ENCODE data around the gene RTP2. TPM values are rescaled to one million over a fixed set of nuclear protein-coding genes. Genes with fewer than 3 reads are reported as not detected.

Gene RTP2
- total and polyA plus RNA-seq, 8 donors = not detected

GRCh38 chr3:187737368-187738070 is 35.2 kb upstream of the RTP2 start:
- intact Hi-C loops (cut with DNase I) = no loop called here
- TF ChIP-seq, protein P1, sequence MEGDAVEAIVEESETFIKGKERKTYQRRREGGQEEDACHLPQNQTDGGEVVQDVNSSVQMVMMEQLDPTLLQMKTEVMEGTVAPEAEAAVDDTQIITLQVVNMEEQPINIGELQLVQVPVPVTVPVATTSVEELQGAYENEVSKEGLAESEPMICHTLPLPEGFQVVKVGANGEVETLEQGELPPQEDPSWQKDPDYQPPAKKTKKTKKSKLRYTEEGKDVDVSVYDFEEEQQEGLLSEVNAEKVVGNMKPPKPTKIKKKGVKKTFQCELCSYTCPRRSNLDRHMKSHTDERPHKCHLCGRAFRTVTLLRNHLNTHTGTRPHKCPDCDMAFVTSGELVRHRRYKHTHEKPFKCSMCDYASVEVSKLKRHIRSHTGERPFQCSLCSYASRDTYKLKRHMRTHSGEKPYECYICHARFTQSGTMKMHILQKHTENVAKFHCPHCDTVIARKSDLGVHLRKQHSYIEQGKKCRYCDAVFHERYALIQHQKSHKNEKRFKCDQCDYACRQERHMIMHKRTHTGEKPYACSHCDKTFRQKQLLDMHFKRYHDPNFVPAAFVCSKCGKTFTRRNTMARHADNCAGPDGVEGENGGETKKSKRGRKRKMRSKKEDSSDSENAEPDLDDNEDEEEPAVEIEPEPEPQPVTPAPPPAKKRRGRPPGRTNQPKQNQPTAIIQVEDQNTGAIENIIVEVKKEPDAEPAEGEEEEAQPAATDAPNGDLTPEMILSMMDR (IDR thresholded peaks at IDR 0.05) = peak in 1 of 2 donors; percentile 33

GRCh38 chr3:187737006-187737367 is 34.6 kb upstream of the RTP2 start:
- ATAC-seq (no peak), DNase-seq (no peak)
- Histone ChIP-seq H3K27me3 (no peaks in the 10 kb centered on the region), H3K27ac (peak overlapping the region; percentile 99), H3K36me3 (peaks cover 0 to 40% of the 10 kb centered on the region in 2 donors), H3K4me1 (peaks cover 27 to 59% of the 10 kb centered on the region in 2 donors), H3K4me3 (peak overlapping the region; percentile 44 to 57), H3K9me3 (no peaks in the 10 kb centered on the region)
- intact Hi-C loops (cut with DNase I) = no loop called here
- TF ChIP-seq, protein P1 (IDR thresholded peaks at IDR 0.05) = no peak

More at GRCh38 chr3:187737368-187738070, 35.2 kb upstream of the RTP2 start:
- Histone ChIP-seq H3K4me3 (peak overlapping the region; percentile 44 to 57), H3K36me3 (peaks cover 0 to 34% of the 10 kb centered on the region in 2 donors), H3K4me1 (peaks cover 27 to 64% of the 10 kb centered on the region in 2 donors), H3K27ac (peak overlapping the region; percentile 99), H3K9me3 (no peaks in the 10 kb centered on the region), H3K27me3 (no peaks in the 10 kb centered on the region)
- DNase-seq (peak; percentile 54 to 96 (median 78)), ATAC-seq (peak; percentile 35)

DNA sequence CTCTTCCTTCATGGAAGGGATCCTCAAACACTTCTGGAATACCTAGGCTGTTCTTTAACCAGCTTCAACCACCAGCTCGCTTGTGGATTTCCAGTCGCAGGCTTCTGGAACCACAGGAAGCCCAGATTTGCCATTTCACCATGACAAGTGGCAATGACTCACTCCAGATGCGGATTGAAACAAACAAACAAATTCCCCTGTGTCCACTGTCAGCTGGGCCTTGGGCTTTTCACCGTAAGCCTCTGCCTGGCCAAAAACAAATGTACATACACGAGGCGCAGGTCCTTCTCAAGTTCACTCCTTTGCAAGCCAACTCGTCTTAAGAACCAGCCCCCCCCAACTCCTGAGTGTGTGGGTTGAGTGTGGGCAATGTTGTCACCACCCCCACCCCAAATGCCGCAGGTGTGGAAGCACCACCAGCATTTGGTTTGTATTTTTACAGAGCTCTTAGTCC is 34.1 kb upstream of the RTP2 start:
- peak overlapping the region in 1 of 2 donors; percentile 57 for H3K4me3 ChIP-seq
- ATAC-seq (no peak), DNase-seq (no peak)
- H3K9me3 ChIP-seq = no peaks in the 10 kb centered on the region
- H3K4me1 ChIP-seq = peaks cover 27 to 54% of the 10 kb centered on the region in 2 donors
- peak overlapping the region; percentile 99 for H3K27ac ChIP-seq
- TF ChIP-seq, protein P1 (IDR thresholded peaks at IDR 0.05) = no peak
- no peaks in the 10 kb centered on the region for H3K27me3 ChIP-seq
- intact Hi-C loops (cut with DNase I) = no loop called here
- H3K36me3 ChIP-seq = peaks cover 0 to 45% of the 10 kb centered on the region in 2 donors

- ATAC-seq (no peak), DNase-seq (no peak)
- no peaks in the 10 kb centered on the region for H3K27me3 ChIP-seq
- H3K9me3 ChIP-seq = no peaks in the 10 kb centered on the region
- peak overlapping the region; percentile 99 for H3K27ac ChIP-seq
- H3K36me3 ChIP-seq = peaks cover 0 to 51% of the 10 kb centered on the region in 2 donors
- peaks cover 27 to 49% of the 10 kb centered on the region in 2 donors for H3K4me1 ChIP-seq
- TF ChIP-seq, protein P1 (IDR thresholded peaks at IDR 0.05) = no peak
- peak overlapping the region in 1 of 2 donors; percentile 57 for H3K4me3 ChIP-seq
- intact Hi-C loops (cut with DNase I) = no loop called here
These were observed 33.5 kb upstream of the RTP2 start for GRCh38 chr3:187735837-187736236.

GRCh38 chr3:187735383-187735782 is 33.0 kb upstream of the RTP2 start:
- no peak for DNase-seq
- Histone ChIP-seq H3K27me3 (no peaks in the 10 kb centered on the region), H3K36me3 (peaks cover 0 to 56% of the 10 kb centered on the region in 2 donors), H3K4me3 (peak overlapping the region in 1 of 2 donors; percentile 57), H3K27ac (peak overlapping the region; percentile 99), H3K4me1 (peaks cover 23 to 44% of the 10 kb centered on the region in 2 donors), H3K9me3 (no peaks in the 10 kb centered on the region)
- no peak for ATAC-seq
- intact Hi-C loops (cut with DNase I) = no loop called here
- TF ChIP-seq, protein P1 (IDR thresholded peaks at IDR 0.05) = no peak
